Measurements from ENCODE around the gene RPA1.

The RPA1 gene

GRCh38 chr17:1896243-1897104 lies 66.7 kb downstream of the RPA1 start (continued):
- TF ChIP-seq ZFP37 (tag by site-specific recombination; IDR thresholded peaks at IDR 0.05) (no peak), MYNN (tag by site-specific recombination; IDR thresholded peaks at IDR 0.05; ENCODE audit: borderline replicate concordance) (no peak), ZNF843 (tag by site-specific recombination; IDR thresholded peaks at IDR 0.05) (no peak), ZFHX2 (tag by site-specific recombination; conservative IDR thresholded peaks at IDR 0.05) (peak; percentile 75), ZNF555 (tag by site-specific recombination; conservative IDR thresholded peaks at IDR 0.05) (no peak), ZNF16 (tag by site-specific recombination; IDR thresholded peaks at IDR 0.05; ENCODE audit: low read depth) (no peak), ZNF404 (tag by site-specific recombination; IDR thresholded peaks at IDR 0.05) (no peak), ZXDB (tag by site-specific recombination; IDR thresholded peaks at IDR 0.05) (no peak), ZNF521 (tag by site-specific recombination; IDR thresholded peaks at IDR 0.05) (no peak)
- TF ChIP-seq, protein P1, sequence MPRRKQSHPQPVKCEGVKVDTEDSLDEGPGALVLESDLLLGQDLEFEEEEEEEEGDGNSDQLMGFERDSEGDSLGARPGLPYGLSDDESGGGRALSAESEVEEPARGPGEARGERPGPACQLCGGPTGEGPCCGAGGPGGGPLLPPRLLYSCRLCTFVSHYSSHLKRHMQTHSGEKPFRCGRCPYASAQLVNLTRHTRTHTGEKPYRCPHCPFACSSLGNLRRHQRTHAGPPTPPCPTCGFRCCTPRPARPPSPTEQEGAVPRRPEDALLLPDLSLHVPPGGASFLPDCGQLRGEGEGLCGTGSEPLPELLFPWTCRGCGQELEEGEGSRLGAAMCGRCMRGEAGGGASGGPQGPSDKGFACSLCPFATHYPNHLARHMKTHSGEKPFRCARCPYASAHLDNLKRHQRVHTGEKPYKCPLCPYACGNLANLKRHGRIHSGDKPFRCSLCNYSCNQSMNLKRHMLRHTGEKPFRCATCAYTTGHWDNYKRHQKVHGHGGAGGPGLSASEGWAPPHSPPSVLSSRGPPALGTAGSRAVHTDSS (tag by site-specific recombination; IDR thresholded peaks at IDR 0.05): no peak
- TF ChIP-seq, protein P2, sequence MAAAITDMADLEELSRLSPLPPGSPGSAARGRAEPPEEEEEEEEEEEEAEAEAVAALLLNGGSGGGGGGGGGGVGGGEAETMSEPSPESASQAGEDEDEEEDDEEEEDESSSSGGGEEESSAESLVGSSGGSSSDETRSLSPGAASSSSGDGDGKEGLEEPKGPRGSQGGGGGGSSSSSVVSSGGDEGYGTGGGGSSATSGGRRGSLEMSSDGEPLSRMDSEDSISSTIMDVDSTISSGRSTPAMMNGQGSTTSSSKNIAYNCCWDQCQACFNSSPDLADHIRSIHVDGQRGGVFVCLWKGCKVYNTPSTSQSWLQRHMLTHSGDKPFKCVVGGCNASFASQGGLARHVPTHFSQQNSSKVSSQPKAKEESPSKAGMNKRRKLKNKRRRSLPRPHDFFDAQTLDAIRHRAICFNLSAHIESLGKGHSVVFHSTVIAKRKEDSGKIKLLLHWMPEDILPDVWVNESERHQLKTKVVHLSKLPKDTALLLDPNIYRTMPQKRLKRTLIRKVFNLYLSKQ (tag by site-specific recombination; IDR thresholded peaks at IDR 0.05; ENCODE audit: borderline replicate concordance): no peak

- POLR2A ChIA-PET: no interaction called here
- H3K4me1 ChIP-seq (ENCODE audit: control insufficient read depth, insufficient read depth, low read length): no peaks in the 10 kb centered on the region
- CTCF ChIA-PET: no interaction called here
Measured at GRCh38 chr17:1897105-1897656, 67.4 kb downstream of the RPA1 start.

More at GRCh38 chr17:1897105-1897656, 67.4 kb downstream of the RPA1 start:
- H3K27ac ChIP-seq (ENCODE audit: extremely low read depth, low read depth, low read length): no peak overlapping the region
- TF ChIP-seq SP2 (tag by site-specific recombination; IDR thresholded peaks at IDR 0.05): no peak
- no peak for TF ChIP-seq ZNF791 (tag by site-specific recombination; IDR thresholded peaks at IDR 0.05)
- no peak for TF ChIP-seq ZNF658 (tag by site-specific recombination; IDR thresholded peaks at IDR 0.05)
- TF ChIP-seq ZNF221 (tag by site-specific recombination; IDR thresholded peaks at IDR 0.05; ENCODE audit: borderline replicate concordance): no peak
- no peak for TF ChIP-seq ZNF174 (tag by site-specific recombination; IDR thresholded peaks at IDR 0.05)
- TF ChIP-seq ZNF677 (tag by site-specific recombination; IDR thresholded peaks at IDR 0.05): no peak
- TF ChIP-seq ZNF37A (tag by site-specific recombination; IDR thresholded peaks at IDR 0.05): no peak
- TF ChIP-seq, protein P3, sequence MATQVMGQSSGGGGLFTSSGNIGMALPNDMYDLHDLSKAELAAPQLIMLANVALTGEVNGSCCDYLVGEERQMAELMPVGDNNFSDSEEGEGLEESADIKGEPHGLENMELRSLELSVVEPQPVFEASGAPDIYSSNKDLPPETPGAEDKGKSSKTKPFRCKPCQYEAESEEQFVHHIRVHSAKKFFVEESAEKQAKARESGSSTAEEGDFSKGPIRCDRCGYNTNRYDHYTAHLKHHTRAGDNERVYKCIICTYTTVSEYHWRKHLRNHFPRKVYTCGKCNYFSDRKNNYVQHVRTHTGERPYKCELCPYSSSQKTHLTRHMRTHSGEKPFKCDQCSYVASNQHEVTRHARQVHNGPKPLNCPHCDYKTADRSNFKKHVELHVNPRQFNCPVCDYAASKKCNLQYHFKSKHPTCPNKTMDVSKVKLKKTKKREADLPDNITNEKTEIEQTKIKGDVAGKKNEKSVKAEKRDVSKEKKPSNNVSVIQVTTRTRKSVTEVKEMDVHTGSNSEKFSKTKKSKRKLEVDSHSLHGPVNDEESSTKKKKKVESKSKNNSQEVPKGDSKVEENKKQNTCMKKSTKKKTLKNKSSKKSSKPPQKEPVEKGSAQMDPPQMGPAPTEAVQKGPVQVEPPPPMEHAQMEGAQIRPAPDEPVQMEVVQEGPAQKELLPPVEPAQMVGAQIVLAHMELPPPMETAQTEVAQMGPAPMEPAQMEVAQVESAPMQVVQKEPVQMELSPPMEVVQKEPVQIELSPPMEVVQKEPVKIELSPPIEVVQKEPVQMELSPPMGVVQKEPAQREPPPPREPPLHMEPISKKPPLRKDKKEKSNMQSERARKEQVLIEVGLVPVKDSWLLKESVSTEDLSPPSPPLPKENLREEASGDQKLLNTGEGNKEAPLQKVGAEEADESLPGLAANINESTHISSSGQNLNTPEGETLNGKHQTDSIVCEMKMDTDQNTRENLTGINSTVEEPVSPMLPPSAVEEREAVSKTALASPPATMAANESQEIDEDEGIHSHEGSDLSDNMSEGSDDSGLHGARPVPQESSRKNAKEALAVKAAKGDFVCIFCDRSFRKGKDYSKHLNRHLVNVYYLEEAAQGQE (tag by site-specific recombination; IDR thresholded peaks at IDR 0.05): no peak
- no peak for TF ChIP-seq ZNF121 (tag by site-specific recombination; IDR thresholded peaks at IDR 0.05)
- no peak for TF ChIP-seq ZSCAN4 (tag by site-specific recombination; IDR thresholded peaks at IDR 0.05)
- TF ChIP-seq ZNF610 (tag by site-specific recombination; IDR thresholded peaks at IDR 0.05; ENCODE audit: borderline replicate concordance): no peak
- no peak overlapping the region for H3K4me3 ChIP-seq (ENCODE audit: low read depth, low read length)
- H3K9me3 ChIP-seq (ENCODE audit: control insufficient read depth, insufficient read depth, low read depth, low read length): no peaks in the 10 kb centered on the region
- peaks cover 34 to 68% of the 10 kb centered on the region in 2 experiments for H3K36me3 ChIP-seq (ENCODE audit: control insufficient read depth in 2 of 2, insufficient read depth in 1 of 2, low read length in 2 of 2)

All from HEK293 (cell line).